GM12892 (cell line): ENCODE data around the gene ZNF763. TPM values are rescaled to one million over a fixed set of nuclear protein-coding genes. Genes with fewer than 3 reads are reported as not detected.
"Not testable (repeated sequence)": the region's sequence is repeated elsewhere in the genome, so short reads cannot be mapped to it uniquely, and the experiment has no call there.

ENCODE experiments used
- DNase-seq: peaks from one replicate; pipeline ENCODE4 v3.0.0; 2011; ENCODE audit not compliant: insufficient read length
- FAIRE-seq: peaks from 2 replicates; lab custom pipeline; 2011; peaks lifted over from hg19 to GRCh38; lab: Jason Lieb, UNC
- POLR2A ChIP-seq: IDR thresholded peaks from 2 replicates; pipeline ENCODE4 v1.6.1; 2011; ENCODE audit warnings: low read depth, low read length, control low read depth
- POLR2AphosphoS5 ChIP-seq: IDR thresholded peaks from 2 replicates; pipeline ENCODE4 v1.6.1; 2011; ENCODE audit warnings: low read depth, low read length, control low read depth
- TAF1 ChIP-seq: IDR thresholded peaks from 2 replicates; pipeline ENCODE4 v1.6.1; 2011; ENCODE audit warnings: low read depth, mild to moderate bottlenecking, control low read depth, low read length, borderline replicate concordance
- polyA plus RNA-seq: library from polyadenylated mRNA; unstranded; fragments of >200 nt; gene quantifications from one replicate; pipeline ENCODE4 v1.2.1, GENCODE V29; 2012; ENCODE audit warnings: missing spikeins, inconsistent platforms; ENCODE audit not compliant: missing spikeins

ZNF763 gene
- 1.3 TPM for polyA plus RNA-seq

- FAIRE-seq (peak; percentile 97), DNase-seq (peak; percentile 73)
- TF ChIP-seq POLR2A (peak; percentile 51; the same call in 1 of the 2 replicates), TAF1 (no peak), POLR2AphosphoS5 (peak; percentile 56)
Observed at GRCh38 chr19:11964858-11965645, at the start of gene ZNF763. TSS of gene ZNF763 (plus strand) at chr19:11965040. CDS start at chr19:11965209, 169 bp downstream.

GRCh38 chr19:11921852-11922495 lies 42.9 kb upstream of the ZNF763 start:
- TF ChIP-seq POLR2AphosphoS5 = no peak
- no peak for TF ChIP-seq TAF1
- TF ChIP-seq POLR2A = no peak
- DNase-seq (no peak), FAIRE-seq (no peak)

- peak; percentile 89 for TF ChIP-seq POLR2AphosphoS5
- peak; percentile 91 for TF ChIP-seq POLR2A
- TF ChIP-seq TAF1 = peak; percentile 86; the same call in 1 of the 2 replicates
- no peak for FAIRE-seq
- peak; percentile 71 for DNase-seq
Observed at GRCh38 chr19:11924886-11925650, 39.8 kb upstream of the ZNF763 start, which contains the start of gene ZNF700. TSS of gene ZNF700 (plus strand) at chr19:11925107. CDS start at chr19:11925211, 104 bp downstream.

- DNase-seq, FAIRE-seq: not testable (repeated sequence)
Observed at GRCh38 chr19:11925651-11926187, 39.1 kb upstream of the ZNF763 start.

GRCh38 chr19:11927227-11927626 lies 37.6 kb upstream of the ZNF763 start:
- TF ChIP-seq POLR2AphosphoS5 = no peak
- TF ChIP-seq POLR2A = no peak
- no peak for TF ChIP-seq TAF1
- no peak for DNase-seq
- FAIRE-seq = no peak

GRCh38 chr19:11931051-11931450 lies 33.8 kb upstream of the ZNF763 start:
- TF ChIP-seq TAF1 (no peak), POLR2A (no peak)
- FAIRE-seq = no peak
- DNase-seq = no peak

GRCh38 chr19:11931513-11931912 lies 33.3 kb upstream of the ZNF763 start:
- TF ChIP-seq POLR2A (no peak), POLR2AphosphoS5 (no peak)
- no peak for FAIRE-seq
- no peak for DNase-seq

GRCh38 chr19:11935829-11936228 lies 29.0 kb upstream of the ZNF763 start:
- FAIRE-seq = not testable (repeated sequence)

GRCh38 chr19:11938383-11938782 lies 26.5 kb upstream of the ZNF763 start:
- FAIRE-seq, DNase-seq: not testable (repeated sequence)

More at GRCh38 chr19:11935829-11936228, 29.0 kb upstream of the ZNF763 start:
- DNase-seq = not testable (repeated sequence)

- not testable (repeated sequence) for FAIRE-seq, DNase-seq
Observed at GRCh38 chr19:11941361-11941887, 23.4 kb upstream of the ZNF763 start.

GRCh38 chr19:11942008-11942842 lies 22.6 kb upstream of the ZNF763 start:
- no peak for TF ChIP-seq POLR2A
- no peak for TF ChIP-seq TAF1
- TF ChIP-seq POLR2AphosphoS5 = no peak
- FAIRE-seq = peak; percentile 17
- DNase-seq = no peak
